ENCODE results near the gene MICU2. TPM values are rescaled to one million over a fixed set of nuclear protein-coding genes. Genes with fewer than 3 reads are reported as not detected.
A peak's percentile ranks its signal among the peaks of the same experiment; 100 is the strongest.

Gene MICU2
- total and polyA plus RNA-seq, 2 of the 13 experiments (the other 11 are each of a cell fraction or from before 2014, with no cell fraction given) = 31.7 to 42.4 TPM

DNA sequence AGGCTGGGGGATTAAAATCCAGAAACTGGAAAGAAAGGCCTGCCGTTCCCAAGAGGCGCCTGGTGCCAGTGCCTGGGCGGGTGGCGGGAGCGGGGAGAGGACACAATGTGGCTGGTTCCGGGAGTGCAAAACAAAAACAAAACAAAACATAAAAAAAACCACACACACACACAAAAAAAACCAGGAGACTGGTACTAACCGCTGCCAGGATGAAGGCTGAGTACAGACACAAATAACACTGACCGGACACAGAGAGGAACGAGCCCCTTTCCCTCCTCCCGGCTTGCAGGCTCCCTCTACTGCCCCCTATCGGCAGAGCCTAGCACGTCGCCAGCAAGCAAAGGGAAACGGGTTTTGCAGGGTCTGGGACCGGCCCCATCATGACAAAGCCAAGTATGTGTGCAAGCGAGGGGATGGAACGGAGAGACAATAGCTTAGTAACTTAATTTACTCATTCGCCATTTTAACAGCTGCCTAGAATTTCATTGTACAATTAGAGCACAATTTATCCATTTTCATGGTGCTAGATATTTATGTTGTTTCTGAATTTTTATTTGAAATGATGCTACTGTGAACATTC lies 127.0 kb downstream of the MICU2 start (continued):
- TF ChIP-seq HDAC2 (CRISPR knock-in tag; IDR thresholded peaks at IDR 0.05) (peak; percentile 30; the same call in 1 of the 2 replicates), NFE2 (CRISPR knock-in tag; IDR thresholded peaks at IDR 0.05) (no peak), MAZ (IDR thresholded peaks at IDR 0.05; ENCODE audit: borderline replicate concordance, low read depth, low read length) (0 out of 2 replicates have a peak, but pooled peaks have one; percentile 41), MAZ (CRISPR knock-in tag; IDR thresholded peaks at IDR 0.05; ENCODE audit: low read depth) (no peak), PCBP1 (IDR thresholded peaks at IDR 0.05; ENCODE audit: borderline replicate concordance, low read depth, low read length) (no peak), NRL (CRISPR knock-in tag; IDR thresholded peaks at IDR 0.05; ENCODE audit: borderline replicate concordance) (no peak), HIVEP1 (CRISPR knock-in tag; IDR thresholded peaks at IDR 0.05) (no peak), SETDB1 (CRISPR knock-in tag; IDR thresholded peaks at IDR 0.05; ENCODE audit: borderline replicate concordance) (no peak), ZBTB21 (CRISPR knock-in tag; IDR thresholded peaks at IDR 0.05) (no peak), SYNCRIP (IDR thresholded peaks at IDR 0.05; ENCODE audit: insufficient read depth, low read depth, low read length) (no peak), ZNF550 (CRISPR knock-in tag; IDR thresholded peaks at IDR 0.05; ENCODE audit: borderline replicate concordance) (no peak), ZNF260 (CRISPR knock-in tag; IDR thresholded peaks at IDR 0.05; ENCODE audit: borderline replicate concordance, low read depth) (no peak), ZFP36L2 (CRISPR knock-in tag; IDR thresholded peaks at IDR 0.05) (no peak), MED8 (CRISPR knock-in tag; IDR thresholded peaks at IDR 0.05; ENCODE audit: insufficient replicate concordance) (no peak), RAD21 (CRISPR knock-in tag; IDR thresholded peaks at IDR 0.05) (peak; percentile 75), DPF2 (CRISPR knock-in tag; IDR thresholded peaks at IDR 0.05; ENCODE audit: borderline replicate concordance, low read depth) (no peak), KDM4B (CRISPR knock-in tag; IDR thresholded peaks at IDR 0.05) (0 out of 2 replicates have a peak, but pooled peaks have one; percentile 23), ZZZ3 (CRISPR knock-in tag; IDR thresholded peaks at IDR 0.05; ENCODE audit: borderline replicate concordance) (no peak), ZNF772 (CRISPR knock-in tag; IDR thresholded peaks at IDR 0.05) (no peak), DR1 (CRISPR knock-in tag; IDR thresholded peaks at IDR 0.05) (no peak), ZNF678 (CRISPR knock-in tag; IDR thresholded peaks at IDR 0.05) (no peak)
- TF ChIP-seq, protein P1, sequence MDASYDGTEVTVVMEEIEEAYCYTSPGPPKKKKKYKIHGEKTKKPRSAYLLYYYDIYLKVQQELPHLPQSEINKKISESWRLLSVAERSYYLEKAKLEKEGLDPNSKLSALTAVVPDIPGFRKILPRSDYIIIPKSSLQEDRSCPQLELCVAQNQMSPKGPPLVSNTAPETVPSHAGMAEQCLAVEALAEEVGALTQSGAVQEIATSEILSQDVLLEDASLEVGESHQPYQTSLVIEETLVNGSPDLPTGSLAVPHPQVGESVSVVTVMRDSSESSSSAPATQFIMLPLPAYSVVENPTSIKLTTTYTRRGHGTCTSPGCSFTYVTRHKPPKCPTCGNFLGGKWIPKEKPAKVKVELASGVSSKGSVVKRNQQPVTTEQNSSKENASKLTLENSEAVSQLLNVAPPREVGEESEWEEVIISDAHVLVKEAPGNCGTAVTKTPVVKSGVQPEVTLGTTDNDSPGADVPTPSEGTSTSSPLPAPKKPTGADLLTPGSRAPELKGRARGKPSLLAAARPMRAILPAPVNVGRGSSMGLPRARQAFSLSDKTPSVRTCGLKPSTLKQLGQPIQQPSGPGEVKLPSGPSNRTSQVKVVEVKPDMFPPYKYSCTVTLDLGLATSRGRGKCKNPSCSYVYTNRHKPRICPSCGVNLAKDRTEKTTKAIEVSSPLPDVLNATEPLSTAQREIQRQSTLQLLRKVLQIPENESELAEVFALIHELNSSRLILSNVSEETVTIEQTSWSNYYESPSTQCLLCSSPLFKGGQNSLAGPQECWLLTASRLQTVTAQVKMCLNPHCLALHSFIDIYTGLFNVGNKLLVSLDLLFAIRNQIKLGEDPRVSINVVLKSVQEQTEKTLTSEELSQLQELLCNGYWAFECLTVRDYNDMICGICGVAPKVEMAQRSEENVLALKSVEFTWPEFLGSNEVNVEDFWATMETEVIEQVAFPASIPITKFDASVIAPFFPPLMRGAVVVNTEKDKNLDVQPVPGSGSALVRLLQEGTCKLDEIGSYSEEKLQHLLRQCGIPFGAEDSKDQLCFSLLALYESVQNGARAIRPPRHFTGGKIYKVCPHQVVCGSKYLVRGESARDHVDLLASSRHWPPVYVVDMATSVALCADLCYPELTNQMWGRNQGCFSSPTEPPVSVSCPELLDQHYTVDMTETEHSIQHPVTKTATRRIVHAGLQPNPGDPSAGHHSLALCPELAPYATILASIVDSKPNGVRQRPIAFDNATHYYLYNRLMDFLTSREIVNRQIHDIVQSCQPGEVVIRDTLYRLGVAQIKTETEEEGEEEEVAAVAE (CRISPR knock-in tag; IDR thresholded peaks at IDR 0.05; ENCODE audit: borderline replicate concordance) = no peak
- TF ChIP-seq, protein P2, sequence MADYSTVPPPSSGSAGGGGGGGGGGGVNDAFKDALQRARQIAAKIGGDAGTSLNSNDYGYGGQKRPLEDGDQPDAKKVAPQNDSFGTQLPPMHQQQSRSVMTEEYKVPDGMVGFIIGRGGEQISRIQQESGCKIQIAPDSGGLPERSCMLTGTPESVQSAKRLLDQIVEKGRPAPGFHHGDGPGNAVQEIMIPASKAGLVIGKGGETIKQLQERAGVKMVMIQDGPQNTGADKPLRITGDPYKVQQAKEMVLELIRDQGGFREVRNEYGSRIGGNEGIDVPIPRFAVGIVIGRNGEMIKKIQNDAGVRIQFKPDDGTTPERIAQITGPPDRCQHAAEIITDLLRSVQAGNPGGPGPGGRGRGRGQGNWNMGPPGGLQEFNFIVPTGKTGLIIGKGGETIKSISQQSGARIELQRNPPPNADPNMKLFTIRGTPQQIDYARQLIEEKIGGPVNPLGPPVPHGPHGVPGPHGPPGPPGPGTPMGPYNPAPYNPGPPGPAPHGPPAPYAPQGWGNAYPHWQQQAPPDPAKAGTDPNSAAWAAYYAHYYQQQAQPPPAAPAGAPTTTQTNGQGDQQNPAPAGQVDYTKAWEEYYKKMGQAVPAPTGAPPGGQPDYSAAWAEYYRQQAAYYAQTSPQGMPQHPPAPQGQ (CRISPR knock-in tag; IDR thresholded peaks at IDR 0.05; ENCODE audit: borderline replicate concordance) = no peak
- TF ChIP-seq, protein P3, sequence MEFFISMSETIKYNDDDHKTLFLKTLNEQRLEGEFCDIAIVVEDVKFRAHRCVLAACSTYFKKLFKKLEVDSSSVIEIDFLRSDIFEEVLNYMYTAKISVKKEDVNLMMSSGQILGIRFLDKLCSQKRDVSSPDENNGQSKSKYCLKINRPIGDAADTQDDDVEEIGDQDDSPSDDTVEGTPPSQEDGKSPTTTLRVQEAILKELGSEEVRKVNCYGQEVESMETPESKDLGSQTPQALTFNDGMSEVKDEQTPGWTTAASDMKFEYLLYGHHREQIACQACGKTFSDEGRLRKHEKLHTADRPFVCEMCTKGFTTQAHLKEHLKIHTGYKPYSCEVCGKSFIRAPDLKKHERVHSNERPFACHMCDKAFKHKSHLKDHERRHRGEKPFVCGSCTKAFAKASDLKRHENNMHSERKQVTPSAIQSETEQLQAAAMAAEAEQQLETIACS (CRISPR knock-in tag; IDR thresholded peaks at IDR 0.05) = no peak

All from HepG2 (cell line).